Measurements from ENCODE around the gene ABCB11.
A peak's percentile ranks its signal among the peaks of the same experiment; 100 is the strongest.
"Not testable (repeated sequence)": the region's sequence is repeated elsewhere in the genome, so short reads cannot be mapped to it uniquely, and the experiment has no call there.

ABCB11 gene

DNA sequence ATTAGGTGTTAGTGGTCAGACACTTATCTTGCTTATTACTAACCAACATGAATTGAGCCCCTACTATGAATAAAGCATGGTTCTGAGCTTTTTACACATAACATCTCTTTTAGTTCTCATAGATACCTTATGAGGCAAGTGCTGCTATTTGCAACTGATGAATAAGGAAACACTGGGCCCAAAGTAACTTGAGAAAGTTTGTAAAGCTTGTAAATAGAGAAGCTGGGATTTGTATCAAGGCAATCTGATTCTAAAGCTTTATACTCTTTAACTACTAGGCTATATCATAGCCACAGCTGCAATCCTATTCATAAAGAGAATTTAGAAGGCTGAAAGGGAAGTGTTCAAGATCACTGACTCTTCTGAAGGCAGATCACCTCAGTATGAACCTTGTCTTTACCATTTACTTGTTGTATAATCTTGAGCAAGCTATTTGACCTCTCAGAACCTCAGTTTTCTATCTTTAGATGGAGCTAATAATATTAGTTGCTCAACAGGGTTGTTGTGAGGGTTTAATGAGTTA is 60.4 kb downstream of the ABCB11 start:
- no peak for DNase-seq

DNA sequence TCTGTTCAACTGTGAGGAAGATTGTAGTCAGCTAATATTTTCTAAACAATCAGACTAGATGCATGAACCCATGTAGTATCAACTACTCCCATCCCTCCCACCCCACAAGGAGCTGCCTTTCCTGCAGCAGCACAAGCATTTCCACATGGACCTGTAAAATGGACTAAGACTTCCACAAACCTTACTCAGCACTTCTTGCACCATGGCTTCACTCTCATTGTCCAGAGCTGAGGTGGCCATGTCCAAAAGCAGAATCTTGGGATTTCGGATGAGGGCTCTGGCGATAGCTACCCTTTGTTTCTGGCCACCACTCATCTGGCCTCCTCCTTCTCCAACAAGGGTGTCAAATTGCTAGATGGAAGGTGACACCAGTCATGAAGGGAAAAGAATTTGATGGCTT is 61.3 kb downstream of the ABCB11 start:
- DNase-seq = no peak

DNA sequence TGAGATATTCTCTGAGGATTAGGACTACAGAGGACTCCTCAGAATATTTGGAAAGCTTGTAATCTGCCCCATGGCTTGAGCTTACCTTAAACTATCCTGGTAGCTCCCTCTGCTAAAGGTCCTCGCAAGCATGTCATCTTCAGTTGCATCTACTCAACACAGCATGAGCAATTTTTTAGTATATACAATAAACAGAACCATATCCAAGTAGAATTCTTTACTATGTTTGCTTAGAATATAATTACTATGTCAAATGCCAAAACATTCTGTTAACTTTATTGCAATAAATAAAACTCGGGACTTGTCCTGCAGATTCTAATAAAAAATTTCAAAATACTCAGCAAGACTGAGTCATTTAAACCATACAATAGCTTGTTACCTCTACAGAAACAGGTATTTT is 62.8 kb downstream of the ABCB11 start:
- no peak for DNase-seq

DNA sequence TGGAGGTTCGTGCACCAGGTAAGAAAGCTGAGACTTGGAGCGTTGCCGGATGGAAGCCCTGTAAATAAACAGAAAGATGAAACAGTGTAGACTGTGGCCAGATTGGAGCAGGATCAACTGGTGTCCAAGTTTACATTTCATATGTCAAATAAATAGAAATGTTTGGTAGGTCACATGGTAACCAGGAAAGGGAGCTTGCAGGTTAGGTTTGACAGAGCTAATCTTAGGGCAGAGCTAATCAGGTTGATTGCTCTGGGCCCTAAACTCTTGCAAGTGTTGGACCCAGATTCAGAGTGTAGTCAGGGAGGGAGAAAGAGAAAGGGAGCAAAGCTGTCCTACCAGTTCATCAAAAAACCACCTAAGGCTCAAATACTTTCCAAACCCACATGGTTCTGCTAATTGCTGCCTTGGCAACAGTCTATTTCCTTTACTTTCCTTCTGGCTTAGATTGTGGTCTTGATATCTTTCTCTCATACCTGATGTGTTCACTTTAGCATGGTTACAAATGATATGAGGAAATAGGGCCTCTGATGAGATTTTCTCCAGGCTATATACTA is 66.8 kb downstream of the ABCB11 start:
- no peak for DNase-seq

DNA sequence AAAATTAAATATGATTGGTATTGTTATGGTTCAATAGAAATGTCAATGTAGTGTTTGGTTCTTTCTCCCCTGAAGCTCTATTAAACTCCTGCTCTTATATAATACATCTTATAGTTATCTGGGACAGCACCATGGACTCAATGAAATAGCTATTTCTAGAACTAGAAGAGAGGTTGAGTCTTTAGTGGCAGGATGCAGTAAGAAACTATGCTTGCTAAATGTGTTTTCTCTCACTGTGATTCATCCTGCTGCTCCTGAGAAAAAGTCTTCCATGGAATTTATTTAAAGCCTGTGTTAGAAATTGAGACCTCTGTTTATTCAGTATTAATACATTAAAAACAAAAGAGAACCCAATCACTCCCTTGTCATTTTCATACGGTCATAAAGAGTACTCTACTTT is 68.5 kb downstream of the ABCB11 start:
- DNase-seq = no peak

DNA sequence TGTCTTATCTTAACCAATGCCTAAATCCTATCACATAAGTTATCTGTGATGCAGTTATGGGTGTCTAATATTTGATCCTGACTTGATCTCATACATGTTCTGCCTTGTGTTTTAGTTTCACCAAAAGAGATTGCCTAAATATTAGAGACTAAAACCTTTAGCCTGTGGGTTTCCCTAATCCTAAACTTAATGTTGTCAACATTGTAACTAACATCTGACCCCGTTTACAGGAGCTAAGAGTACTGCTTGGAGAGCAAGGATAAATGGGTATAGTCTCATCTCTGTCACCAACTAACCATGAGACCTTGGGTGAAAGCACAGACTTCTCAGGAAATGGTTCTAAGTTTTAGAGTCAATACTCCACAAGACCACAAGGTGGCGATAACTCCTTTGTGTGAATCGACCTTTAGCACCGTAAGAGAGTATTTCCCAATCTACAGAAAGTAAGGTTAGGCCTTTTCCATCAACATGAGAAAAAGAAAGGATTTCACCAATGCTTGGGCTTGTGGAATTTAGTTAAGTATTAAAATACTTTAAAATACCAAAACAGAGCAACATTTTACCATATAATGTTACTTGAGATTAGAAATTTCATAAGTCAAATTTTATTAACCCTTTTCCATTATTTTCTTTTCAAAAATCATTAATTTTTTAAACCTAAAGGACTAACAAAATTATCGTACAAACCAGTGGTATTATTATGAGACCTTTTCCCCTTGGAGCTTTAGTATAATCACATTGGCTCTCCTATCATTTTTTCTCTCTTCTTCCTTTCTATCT is 69.5 kb downstream of the ABCB11 start:
- peak; percentile 71 for DNase-seq

DNA sequence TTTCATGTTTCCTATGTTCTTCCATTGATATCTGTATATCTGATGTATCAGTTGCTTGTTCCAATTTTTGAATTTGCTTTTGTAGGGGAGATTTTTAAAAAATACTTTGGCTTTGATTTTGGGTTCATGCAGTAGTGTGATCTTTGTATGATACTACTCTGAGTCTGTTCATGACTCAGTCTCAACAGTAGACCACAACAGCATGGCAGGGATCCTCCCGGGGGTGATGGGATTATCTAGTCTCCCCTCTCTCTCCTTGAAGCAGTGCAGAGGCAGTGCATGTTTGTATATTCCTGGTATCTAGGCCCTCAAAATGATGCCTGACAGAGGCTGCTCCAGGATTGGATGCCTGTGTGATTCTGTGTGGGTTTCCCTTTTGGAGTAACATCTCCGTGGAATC is 74.7 kb downstream of the ABCB11 start:
- no peak for DNase-seq

DNA sequence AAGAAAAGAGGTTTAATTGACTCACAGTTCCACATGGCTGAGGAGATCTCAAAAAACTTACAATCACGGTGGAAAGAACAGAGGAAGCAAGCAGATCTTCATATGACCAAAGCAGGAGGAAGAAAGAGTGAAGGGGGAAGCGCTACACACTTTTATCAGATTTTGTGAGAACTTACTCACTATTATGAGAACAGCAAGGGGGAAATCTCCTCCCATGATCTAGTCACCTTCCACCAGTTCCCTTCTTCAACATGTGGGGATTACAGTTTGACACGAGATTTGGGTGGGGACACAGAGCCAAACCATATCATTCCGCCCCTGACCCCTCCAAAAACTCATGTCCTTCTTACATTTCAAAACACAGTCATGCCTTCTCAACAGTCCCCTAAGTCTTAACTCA is 75.8 kb downstream of the ABCB11 start:
- no peak for DNase-seq

DNA sequence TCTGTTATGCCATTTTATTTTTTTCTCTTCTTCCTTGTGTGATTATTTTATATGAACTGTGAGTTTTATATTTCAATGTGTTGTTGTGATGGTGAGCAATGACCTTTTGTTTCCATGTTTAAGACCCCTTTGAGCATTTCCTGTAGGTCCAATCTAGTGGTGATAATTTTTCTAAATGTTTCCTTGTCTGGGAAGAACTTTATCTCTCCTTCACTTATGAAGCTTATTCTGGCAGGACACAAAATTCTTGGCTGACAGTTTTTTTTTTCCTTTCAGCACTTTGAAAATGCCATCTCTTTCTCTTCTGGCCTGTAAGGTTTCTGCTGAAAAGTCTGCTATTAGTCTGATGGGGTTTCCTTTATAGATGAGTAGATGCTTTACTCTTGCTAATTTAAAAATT is 76.9 kb downstream of the ABCB11 start:
- no peak for DNase-seq

DNA sequence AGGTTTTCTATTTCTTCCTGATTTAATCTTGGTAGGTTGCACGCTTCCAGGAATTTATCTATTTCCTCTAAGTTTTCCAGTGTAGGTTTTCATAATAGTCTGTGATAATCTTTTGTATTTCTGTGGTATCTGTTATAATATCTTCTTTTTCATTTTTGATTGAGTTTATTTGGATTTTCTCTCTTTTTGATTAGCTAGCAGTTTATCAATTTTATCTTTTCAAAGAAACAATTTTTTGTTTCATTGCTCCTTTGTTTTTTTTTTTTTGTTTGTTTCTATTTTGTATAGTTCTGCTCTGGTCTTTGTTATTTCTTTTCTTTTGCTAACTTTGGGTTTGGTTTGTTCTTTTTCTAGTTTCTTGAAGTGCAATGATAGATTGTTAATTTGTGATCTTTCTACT is 78.7 kb downstream of the ABCB11 start:
- DNase-seq = no peak

DNA sequence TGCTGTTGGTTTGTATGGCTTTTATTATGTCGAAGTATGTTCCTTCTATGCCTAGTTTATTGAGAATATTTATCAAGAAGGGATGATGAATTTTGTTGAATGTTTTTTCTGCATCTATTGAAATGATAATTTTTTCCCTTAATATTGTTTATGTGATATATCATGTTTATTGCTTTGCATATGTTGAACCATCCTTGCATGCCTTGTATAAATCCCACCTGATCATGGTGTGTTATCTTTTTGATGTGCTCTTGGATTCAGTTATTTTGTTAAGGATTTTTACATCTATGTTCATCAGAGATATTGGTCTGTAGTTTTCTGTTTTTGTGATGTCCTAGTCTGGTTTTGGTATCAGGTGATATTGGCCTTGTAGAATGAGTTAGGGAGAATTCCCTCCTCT is 79.3 kb downstream of the ABCB11 start:
- DNase-seq = no peak

DNA sequence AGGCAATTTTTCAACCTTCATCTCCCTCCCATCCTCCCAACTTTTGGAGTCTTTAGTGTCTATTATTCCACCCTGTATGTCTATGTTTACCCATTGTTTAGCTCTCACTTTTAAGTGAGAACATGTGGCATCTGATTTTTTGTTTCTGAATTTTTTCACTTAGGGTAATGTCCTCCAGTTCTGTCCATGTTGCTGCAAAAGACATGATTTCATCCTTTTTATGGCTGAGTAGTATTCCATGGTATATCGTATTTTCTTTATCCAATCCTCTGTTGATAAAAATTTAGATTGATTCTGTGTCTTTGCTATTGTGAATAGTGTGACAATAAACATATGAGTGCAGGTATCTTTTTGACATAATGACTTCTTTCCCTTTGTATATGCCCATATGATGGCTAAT is 81.8 kb downstream of the ABCB11 start:
- DNase-seq = no peak

DNA sequence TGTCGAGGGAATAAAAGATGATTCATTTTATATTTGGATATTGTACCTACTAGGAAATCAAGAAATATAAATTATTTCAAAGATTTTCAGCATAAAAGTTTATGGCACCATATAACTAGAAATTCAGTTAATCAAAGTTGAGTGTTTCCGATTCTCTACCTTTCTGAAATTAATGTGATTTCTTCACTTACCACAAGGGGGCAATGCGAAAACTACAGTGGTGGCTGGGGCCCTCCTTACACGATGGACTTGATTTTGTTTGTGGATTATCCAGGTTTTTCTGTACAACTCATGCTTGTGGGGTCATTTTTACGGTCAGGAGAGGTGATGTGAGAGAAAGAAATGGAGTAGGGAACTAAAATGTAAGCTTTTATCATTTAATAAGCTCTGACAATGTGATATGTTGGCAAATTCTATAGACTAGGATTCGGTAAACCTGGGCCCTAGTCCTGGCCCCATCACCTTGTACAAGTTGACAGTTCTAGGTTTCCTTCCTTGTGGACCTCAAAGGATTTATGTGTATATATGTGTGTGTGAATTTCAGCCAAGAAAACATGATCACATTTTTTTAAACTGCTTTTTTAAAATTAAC is 82.4 kb downstream of the ABCB11 start:
- DNase-seq = no peak

DNA sequence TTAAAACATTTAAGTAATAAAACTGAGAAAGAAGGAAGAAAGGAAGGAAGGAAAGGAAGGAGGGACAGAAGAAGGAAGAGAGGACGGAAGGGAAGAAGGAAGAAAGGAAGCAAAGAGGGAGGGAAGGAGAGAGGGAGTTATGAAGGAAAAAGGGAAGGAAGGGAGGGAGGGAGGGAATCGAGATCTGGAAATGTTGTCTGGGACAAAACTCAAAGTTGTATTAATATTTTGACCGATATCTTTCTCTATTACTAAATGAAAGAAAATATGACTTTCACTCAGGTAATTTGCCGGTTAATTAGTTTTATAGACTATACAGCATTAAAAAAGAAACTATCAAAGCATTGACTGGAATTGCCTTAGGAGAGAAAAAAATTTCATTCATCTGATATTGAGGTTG is 85.6 kb downstream of the ABCB11 start:
- DNase-seq = no peak

DNA sequence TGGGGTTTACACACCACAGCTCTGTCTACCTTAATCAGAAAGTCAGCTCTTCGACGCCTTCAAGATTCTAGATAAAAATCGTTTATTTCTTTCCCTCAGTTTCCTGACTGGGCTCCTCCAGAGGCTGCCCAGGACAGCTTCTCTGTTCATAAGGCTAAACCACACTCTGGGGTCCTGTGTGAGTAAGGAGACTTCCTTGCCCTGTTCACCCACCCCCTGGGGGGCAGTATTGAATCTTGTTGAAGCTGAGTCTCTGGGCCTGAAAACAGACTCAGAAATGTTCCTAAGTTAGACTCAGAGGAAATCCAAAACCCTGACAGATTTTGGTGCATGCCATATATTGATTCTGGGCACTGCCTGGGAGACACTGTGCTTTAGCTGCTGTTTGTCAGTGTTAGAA is 87.1 kb downstream of the ABCB11 start:
- no peak for DNase-seq

DNA sequence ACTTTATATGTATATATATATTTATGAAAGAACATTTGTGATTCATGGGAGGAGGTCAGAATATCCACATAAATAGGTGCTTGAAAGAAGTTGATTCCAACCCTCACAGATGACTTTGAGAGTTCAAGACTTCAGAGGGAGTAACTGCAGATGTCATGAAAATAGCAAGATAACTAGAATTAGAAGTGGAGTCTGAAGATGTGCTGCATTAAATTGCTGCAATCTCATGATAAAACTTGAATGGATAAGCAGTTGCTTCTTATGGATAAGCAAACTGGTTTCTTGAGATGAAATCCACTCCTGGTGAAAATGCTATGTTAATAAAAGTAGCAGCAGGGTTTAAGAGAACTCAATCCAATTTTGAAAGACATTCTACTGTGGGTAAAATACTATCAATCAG is 89.8 kb downstream of the ABCB11 start:
- DNase-seq = no peak

DNA sequence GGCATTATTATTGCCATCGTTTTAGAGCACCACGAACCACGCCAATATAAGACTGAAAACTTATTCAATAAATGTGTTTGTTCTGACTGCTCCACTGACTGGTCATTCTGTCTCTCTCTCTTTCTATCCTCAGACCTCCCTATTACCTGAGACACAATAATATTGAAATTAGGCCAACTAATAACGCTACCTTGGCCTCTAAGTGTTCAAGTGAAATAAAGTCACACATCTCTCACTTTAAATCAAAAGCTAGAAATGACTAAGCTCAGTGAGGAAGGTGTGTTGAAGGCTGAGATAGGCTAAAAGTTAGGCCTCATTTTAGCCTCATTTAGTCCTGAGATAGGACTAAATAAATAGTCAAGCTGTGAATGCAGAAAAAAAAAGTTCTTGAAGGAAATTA is 91.2 kb downstream of the ABCB11 start:
- no peak for DNase-seq

DNA sequence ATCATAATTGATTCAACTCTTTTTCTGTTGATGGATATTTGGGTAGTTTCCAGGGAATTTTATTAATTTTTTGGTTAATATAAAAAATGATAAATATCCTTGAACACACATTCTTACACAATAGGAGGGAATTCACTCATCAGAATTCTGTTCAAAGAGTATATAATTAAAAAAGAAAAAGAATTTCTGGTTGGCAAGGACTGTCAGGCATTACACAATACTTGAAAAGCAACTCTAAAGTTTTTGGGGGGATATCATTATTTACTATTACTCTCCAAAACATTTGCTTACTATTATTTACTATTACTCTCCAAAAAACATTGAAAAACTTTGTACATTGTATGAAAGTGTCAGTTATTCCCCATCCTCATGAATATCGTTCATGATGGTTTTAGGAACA is 92.1 kb downstream of the ABCB11 start:
- no peak for DNase-seq

DNA sequence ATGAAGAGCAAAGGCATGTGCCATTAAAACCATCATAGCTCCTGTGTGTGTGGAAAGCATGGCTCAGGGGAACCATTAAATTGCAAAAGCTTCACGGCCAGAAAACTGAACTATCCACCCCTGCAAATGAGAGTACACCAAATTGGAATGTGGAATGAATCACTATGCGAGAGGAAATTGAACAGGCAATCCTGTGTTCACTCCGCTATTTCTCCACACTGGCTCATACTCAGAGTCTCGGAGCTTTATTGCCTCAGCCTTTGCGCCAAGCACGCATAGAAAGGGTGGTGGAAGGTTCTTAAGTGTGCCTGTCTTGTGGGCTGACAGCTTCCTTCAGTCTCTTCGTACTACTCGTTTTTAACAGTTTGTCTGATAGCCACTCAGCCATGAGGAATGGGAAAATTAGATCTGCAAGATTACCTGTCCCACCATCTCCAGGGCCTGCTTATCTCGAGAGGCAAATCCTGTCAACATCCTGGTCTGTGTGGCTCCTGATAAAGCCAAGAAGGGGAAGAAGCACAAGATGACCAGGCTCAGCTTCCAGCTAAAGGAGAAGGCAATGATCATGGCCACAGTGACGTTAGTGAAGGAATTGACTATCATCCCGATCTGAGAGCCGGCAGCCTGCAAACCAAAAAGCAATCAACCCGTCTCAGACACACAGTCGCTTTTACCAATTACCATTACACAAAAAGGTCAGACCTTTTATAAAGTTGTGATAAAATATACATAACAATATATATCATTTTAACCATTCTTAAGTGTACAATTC is 95.1 kb downstream of the ABCB11 start:
- DNase-seq = peak; percentile 4

DNA sequence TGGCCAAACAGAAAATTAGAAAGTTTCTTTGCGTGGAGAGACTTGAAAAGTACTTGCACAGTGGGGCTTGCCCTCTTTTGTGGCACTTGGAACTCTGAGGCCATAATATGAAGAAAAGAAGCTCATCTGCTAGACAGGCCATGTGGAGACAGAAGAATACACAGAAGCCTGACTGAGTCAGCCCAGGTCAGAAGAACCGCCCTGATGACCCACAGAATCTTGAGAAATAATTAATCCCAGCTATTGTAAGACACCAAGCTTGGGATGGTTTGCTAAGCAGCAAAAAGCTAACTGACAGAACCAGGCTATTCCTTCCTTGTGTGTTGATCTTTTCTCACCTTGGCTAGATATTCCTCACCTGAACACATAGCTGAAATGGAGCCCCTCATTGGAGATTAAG is 96.3 kb downstream of the ABCB11 start:
- DNase-seq = no peak

DNA sequence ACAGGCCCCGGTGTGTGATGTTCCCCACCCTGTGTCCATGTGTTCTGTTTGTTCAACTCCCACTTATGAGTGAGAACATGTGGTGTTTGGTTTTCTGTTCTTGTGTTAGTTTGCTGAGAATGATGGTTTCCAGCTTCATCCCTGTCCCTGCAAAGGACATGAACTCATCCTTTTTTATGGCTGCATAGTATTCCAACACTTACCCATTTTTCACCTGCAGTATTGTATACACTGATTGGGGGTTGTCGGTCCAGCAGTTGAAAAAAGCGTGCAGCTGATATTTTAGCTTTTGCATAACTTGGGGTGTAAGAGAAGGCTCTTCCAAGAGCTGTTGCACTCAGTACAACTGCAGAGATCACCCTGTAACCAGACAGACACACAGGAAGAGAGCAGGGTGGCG is 99.0 kb downstream of the ABCB11 start:
- not testable (repeated sequence) for DNase-seq

DNA sequence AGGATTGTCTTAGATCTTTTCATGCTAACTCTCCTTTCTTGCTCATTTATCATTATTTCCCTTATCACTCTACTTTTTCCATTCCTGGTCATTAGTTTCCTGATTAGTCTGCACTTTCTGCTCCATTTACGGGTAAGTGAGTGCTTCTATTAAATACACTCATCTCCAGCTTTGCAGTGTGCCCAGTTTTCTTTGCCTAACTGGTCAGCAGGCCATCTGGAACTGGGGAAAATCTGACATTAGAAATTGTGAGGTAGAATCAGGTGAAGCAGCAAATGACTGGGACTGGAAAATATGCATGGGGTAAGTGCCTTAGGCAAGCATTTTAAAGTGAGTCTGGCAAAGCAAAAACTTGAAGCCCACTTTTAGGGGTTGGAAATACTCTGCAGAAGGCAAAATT is 100.9 kb downstream of the ABCB11 start:
- DNase-seq = no peak

DNA sequence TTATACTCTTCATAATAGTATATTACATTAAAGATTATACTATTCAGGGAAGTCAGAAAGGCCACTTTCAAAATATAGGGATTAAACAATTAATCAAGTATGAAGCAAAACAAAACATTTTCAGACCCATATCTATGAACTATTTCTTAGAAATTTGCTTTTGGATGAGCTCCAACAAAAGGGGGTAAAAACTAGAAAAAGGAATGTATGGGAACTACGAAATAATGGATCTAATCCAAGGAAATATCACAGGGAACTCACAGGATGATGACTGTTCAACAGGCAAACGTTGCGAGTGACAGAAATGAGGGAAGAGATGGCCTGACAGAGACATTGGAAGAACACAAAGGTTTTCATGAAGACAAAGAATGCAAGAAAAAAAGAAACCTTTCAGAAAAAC is 102.1 kb downstream of the ABCB11 start:
- peak; percentile 48 for DNase-seq
